B cell (primary cell): ENCODE results near the gene GDF7.

Experiments
- EZH2 ChIP-seq: IDR thresholded peaks from 2 replicates; pipeline ENCODE4 v1.6.1; 2012; ENCODE audit warnings: borderline replicate concordance, low read depth, mild to moderate bottlenecking, moderate library complexity, low read length; ENCODE audit not compliant: insufficient read depth, poor library complexity, severe bottlenecking
- TF ChIP-seq, protein P1 (sequence below): fragments of 200-600 bp; IDR thresholded peaks from one replicate; pipeline ENCODE4 v1.8.0; 2022; ENCODE audit warnings: antibody characterized with exemption, mild to moderate bottlenecking

DNA sequence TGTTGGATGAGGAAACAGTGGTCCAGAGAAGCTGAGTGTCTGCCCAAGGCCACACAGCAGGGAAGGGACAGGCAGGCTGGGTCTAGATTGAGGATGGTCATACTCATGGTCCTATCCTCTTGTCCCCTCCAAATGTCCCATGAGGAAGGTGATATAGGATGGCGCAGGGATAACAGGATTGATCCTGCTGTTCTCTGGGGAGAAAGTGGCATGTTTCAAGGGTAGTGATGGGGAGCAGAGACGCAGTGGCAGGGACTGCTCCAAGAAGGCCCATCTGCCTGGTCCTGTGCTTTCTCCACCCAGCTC lies 40.6 kb upstream of the GDF7 start:
- TF ChIP-seq, protein P1, sequence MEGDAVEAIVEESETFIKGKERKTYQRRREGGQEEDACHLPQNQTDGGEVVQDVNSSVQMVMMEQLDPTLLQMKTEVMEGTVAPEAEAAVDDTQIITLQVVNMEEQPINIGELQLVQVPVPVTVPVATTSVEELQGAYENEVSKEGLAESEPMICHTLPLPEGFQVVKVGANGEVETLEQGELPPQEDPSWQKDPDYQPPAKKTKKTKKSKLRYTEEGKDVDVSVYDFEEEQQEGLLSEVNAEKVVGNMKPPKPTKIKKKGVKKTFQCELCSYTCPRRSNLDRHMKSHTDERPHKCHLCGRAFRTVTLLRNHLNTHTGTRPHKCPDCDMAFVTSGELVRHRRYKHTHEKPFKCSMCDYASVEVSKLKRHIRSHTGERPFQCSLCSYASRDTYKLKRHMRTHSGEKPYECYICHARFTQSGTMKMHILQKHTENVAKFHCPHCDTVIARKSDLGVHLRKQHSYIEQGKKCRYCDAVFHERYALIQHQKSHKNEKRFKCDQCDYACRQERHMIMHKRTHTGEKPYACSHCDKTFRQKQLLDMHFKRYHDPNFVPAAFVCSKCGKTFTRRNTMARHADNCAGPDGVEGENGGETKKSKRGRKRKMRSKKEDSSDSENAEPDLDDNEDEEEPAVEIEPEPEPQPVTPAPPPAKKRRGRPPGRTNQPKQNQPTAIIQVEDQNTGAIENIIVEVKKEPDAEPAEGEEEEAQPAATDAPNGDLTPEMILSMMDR = no peak
- TF ChIP-seq EZH2 = no peak
